HEK293 (cell line): ENCODE data around the gene HPD.

Experiments
- BCL11B ChIP-seq: fragments of 450-650 bp; formaldehyde crosslinking; IDR thresholded peaks from 2 replicates; pipeline ENCODE4 v1.5.1; 2016; ENCODE audit warnings: low read depth, missing biosample characterization, missing genetic modification characterization
- EGR2 ChIP-seq: fragments of 450-650 bp; formaldehyde crosslinking; IDR thresholded peaks from 2 replicates; pipeline ENCODE4 v1.5.1; 2016; ENCODE audit warnings: low read depth, missing biosample characterization, missing genetic modification characterization
- FEZF1 ChIP-seq: fragments of 450-650 bp; formaldehyde crosslinking; IDR thresholded peaks from 2 replicates; pipeline ENCODE4 v1.5.1; 2016; ENCODE audit warnings: missing biosample characterization, missing genetic modification characterization
- IKZF3 ChIP-seq: fragments of 450-650 bp; IDR thresholded peaks from 2 replicates; pipeline ENCODE4 v1.5.0; 2018; ENCODE audit warnings: missing biosample characterization, mild to moderate bottlenecking, missing genetic modification characterization, moderate library complexity
- KLF16 ChIP-seq: fragments of 450-650 bp; formaldehyde crosslinking; IDR thresholded peaks from 2 replicates; pipeline ENCODE4 v1.5.1; 2017; ENCODE audit warnings: missing biosample characterization, missing genetic modification characterization
- MYNN ChIP-seq: fragments of 450-650 bp; formaldehyde crosslinking; IDR thresholded peaks from 2 replicates; pipeline ENCODE4 v1.5.1; 2016; ENCODE audit warnings: missing biosample characterization, missing genetic modification characterization, borderline replicate concordance
- OSR2 ChIP-seq: fragments of 450-650 bp; formaldehyde crosslinking; IDR thresholded peaks from 2 replicates; pipeline ENCODE4 v1.5.1; 2016; ENCODE audit warnings: missing biosample characterization, missing genetic modification characterization
- PRDM1 ChIP-seq: fragments of 450-650 bp; formaldehyde crosslinking; IDR thresholded peaks from 2 replicates; pipeline ENCODE4; 2016; ENCODE audit warnings: missing biosample characterization, missing genetic modification characterization
- SP3 ChIP-seq: fragments of 450-650 bp; formaldehyde crosslinking; IDR thresholded peaks from 2 replicates; pipeline ENCODE4 v1.5.1; 2016; ENCODE audit warnings: missing biosample characterization, missing genetic modification characterization
- SP7 ChIP-seq: fragments of 450-650 bp; formaldehyde crosslinking; IDR thresholded peaks from 2 replicates; pipeline ENCODE4 v1.5.1; 2016; ENCODE audit warnings: missing biosample characterization, missing genetic modification characterization
- YY1 ChIP-seq: fragments of 450-650 bp; formaldehyde crosslinking; IDR thresholded peaks from 2 replicates; pipeline ENCODE4 v1.5.1; 2018; ENCODE audit warnings: missing biosample characterization, missing genetic modification characterization
- ZBTB20 ChIP-seq: fragments of 450-650 bp; formaldehyde crosslinking; IDR thresholded peaks from 2 replicates; pipeline ENCODE4 v1.5.1; 2016; ENCODE audit warnings: missing biosample characterization, missing genetic modification characterization
- ZBTB48 ChIP-seq: fragments of 450-650 bp; formaldehyde crosslinking; IDR thresholded peaks from 2 replicates; pipeline ENCODE4 v1.5.1; 2016; ENCODE audit warnings: missing biosample characterization, missing genetic modification characterization
- ZBTB8A ChIP-seq: fragments of 450-650 bp; formaldehyde crosslinking; IDR thresholded peaks from 2 replicates; pipeline ENCODE4 v1.5.1; 2016; ENCODE audit warnings: missing biosample characterization, missing genetic modification characterization
- ZNF112 ChIP-seq: fragments of 450-650 bp; formaldehyde crosslinking; IDR thresholded peaks from 2 replicates; pipeline ENCODE4 v1.5.0; 2017; ENCODE audit warnings: missing biosample characterization, missing genetic modification characterization
- ZNF121 ChIP-seq: fragments of 450-650 bp; formaldehyde crosslinking; IDR thresholded peaks from 2 replicates; pipeline ENCODE4 v1.5.1; 2016; ENCODE audit warnings: missing biosample characterization, missing genetic modification characterization
- ZNF133 ChIP-seq: fragments of 450-650 bp; formaldehyde crosslinking; IDR thresholded peaks from 2 replicates; pipeline ENCODE4 v1.5.1; 2016; ENCODE audit warnings: missing biosample characterization, missing genetic modification characterization
- ZNF211 ChIP-seq: fragments of 450-650 bp; formaldehyde crosslinking; IDR thresholded peaks from 2 replicates; pipeline ENCODE4 v1.5.1; 2016; ENCODE audit warnings: low read depth, missing biosample characterization, missing genetic modification characterization
- ZNF214 ChIP-seq: fragments of 450-650 bp; formaldehyde crosslinking; IDR thresholded peaks from 2 replicates; pipeline ENCODE4 v1.5.1; 2017; ENCODE audit warnings: missing biosample characterization, mild to moderate bottlenecking, missing genetic modification characterization, borderline replicate concordance
- ZNF239 ChIP-seq: fragments of 450-650 bp; formaldehyde crosslinking; IDR thresholded peaks from 2 replicates; pipeline ENCODE4 v1.5.1; 2016; ENCODE audit warnings: missing biosample characterization, missing genetic modification characterization
- ZNF311 ChIP-seq: fragments of 450-650 bp; formaldehyde crosslinking; IDR thresholded peaks from 2 replicates; pipeline ENCODE4 v1.5.1; 2017; ENCODE audit warnings: missing biosample characterization, missing genetic modification characterization, borderline replicate concordance
- ZNF324 ChIP-seq: fragments of 450-650 bp; formaldehyde crosslinking; IDR thresholded peaks from 2 replicates; pipeline ENCODE4 v1.5.1; 2016; ENCODE audit warnings: missing biosample characterization, missing genetic modification characterization
- ZNF341 ChIP-seq: fragments of 450-650 bp; formaldehyde crosslinking; IDR thresholded peaks from 2 replicates; pipeline ENCODE4; 2016; ENCODE audit warnings: low read depth, missing biosample characterization, missing genetic modification characterization
- ZNF366 ChIP-seq: fragments of 450-650 bp; formaldehyde crosslinking; conservative IDR thresholded peaks from 2 replicates; pipeline ENCODE4 v1.5.1; 2016; ENCODE audit warnings: missing biosample characterization, missing genetic modification characterization
- ZNF423 ChIP-seq: fragments of 450-650 bp; formaldehyde crosslinking; IDR thresholded peaks from 2 replicates; pipeline ENCODE4 v1.5.1; 2016; ENCODE audit warnings: missing biosample characterization, missing genetic modification characterization
- ZNF530 ChIP-seq: fragments of 450-650 bp; formaldehyde crosslinking; IDR thresholded peaks from 2 replicates; pipeline ENCODE4 v1.5.1; 2016; ENCODE audit warnings: low read depth, missing biosample characterization, missing genetic modification characterization
- ZNF560 ChIP-seq: fragments of 450-650 bp; formaldehyde crosslinking; IDR thresholded peaks from 2 replicates; pipeline ENCODE4 v1.5.1; 2017; ENCODE audit warnings: missing biosample characterization, missing genetic modification characterization, borderline replicate concordance
- ZNF677 ChIP-seq: fragments of 450-650 bp; IDR thresholded peaks from 2 replicates; pipeline ENCODE4 v1.5.0; 2018; ENCODE audit warnings: missing biosample characterization, mild to moderate bottlenecking, missing genetic modification characterization, moderate library complexity
- ZNF704 ChIP-seq: fragments of 450-650 bp; formaldehyde crosslinking; IDR thresholded peaks from 2 replicates; pipeline ENCODE4 v1.5.1; 2016; ENCODE audit warnings: missing biosample characterization, missing genetic modification characterization
- ZNF792 ChIP-seq: fragments of 450-650 bp; formaldehyde crosslinking; IDR thresholded peaks from 2 replicates; pipeline ENCODE4 v1.5.1; 2016; ENCODE audit warnings: missing biosample characterization, missing genetic modification characterization
- ZNF837 ChIP-seq: fragments of 450-650 bp; formaldehyde crosslinking; IDR thresholded peaks from 2 replicates; pipeline ENCODE4 v1.5.1; 2016; ENCODE audit warnings: missing biosample characterization, missing genetic modification characterization
- ZSCAN16 ChIP-seq: fragments of 450-650 bp; formaldehyde crosslinking; IDR thresholded peaks from 2 replicates; pipeline ENCODE4 v1.5.1; 2016; ENCODE audit warnings: missing biosample characterization, missing genetic modification characterization
- ZXDB ChIP-seq: fragments of 450-650 bp; formaldehyde crosslinking; IDR thresholded peaks from 2 replicates; pipeline ENCODE4 v1.5.1; 2016; ENCODE audit warnings: missing biosample characterization, missing genetic modification characterization
- TF ChIP-seq, protein P1 (sequence below): fragments of 450-650 bp; formaldehyde crosslinking; IDR thresholded peaks from 2 replicates; pipeline ENCODE4 v1.5.1; 2016; ENCODE audit warnings: missing biosample characterization, missing genetic modification characterization
- TF ChIP-seq, protein P2 (sequence below): fragments of 450-650 bp; formaldehyde crosslinking; IDR thresholded peaks from 2 replicates; pipeline ENCODE4 v1.5.1; 2016; ENCODE audit warnings: missing biosample characterization, missing genetic modification characterization
- TF ChIP-seq, protein P3 (sequence below): fragments of 450-650 bp; formaldehyde crosslinking; optimal IDR thresholded peaks from 2 replicates; pipeline ENCODE3; 2016; ENCODE audit warnings: missing biosample characterization, mild to moderate bottlenecking, missing genetic modification characterization

The HPD gene

GRCh38 chr12:121805171-121806008 is 53.3 kb downstream of the HPD start (continued):
- TF ChIP-seq SP7 (tag by site-specific recombination): peak; percentile 25; the same call in 1 of the 2 replicates
- no peak for TF ChIP-seq SP3
- no peak for TF ChIP-seq ZNF530 (tag by site-specific recombination)
- no peak for TF ChIP-seq ZSCAN16 (tag by site-specific recombination)
- TF ChIP-seq, protein P1, sequence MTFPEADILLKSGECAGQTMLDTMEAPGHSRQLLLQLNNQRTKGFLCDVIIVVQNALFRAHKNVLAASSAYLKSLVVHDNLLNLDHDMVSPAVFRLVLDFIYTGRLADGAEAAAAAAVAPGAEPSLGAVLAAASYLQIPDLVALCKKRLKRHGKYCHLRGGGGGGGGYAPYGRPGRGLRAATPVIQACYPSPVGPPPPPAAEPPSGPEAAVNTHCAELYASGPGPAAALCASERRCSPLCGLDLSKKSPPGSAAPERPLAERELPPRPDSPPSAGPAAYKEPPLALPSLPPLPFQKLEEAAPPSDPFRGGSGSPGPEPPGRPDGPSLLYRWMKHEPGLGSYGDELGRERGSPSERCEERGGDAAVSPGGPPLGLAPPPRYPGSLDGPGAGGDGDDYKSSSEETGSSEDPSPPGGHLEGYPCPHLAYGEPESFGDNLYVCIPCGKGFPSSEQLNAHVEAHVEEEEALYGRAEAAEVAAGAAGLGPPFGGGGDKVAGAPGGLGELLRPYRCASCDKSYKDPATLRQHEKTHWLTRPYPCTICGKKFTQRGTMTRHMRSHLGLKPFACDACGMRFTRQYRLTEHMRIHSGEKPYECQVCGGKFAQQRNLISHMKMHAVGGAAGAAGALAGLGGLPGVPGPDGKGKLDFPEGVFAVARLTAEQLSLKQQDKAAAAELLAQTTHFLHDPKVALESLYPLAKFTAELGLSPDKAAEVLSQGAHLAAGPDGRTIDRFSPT (tag by site-specific recombination): no peak
- peak; percentile 83 for TF ChIP-seq PRDM1 (tag by site-specific recombination)
- no peak for TF ChIP-seq ZNF211
- TF ChIP-seq ZXDB (tag by site-specific recombination): no peak; the same call in 1 of the 2 replicates
- peak; percentile 82; the same call in 1 of the 2 replicates for TF ChIP-seq BCL11B
- TF ChIP-seq, protein P2, sequence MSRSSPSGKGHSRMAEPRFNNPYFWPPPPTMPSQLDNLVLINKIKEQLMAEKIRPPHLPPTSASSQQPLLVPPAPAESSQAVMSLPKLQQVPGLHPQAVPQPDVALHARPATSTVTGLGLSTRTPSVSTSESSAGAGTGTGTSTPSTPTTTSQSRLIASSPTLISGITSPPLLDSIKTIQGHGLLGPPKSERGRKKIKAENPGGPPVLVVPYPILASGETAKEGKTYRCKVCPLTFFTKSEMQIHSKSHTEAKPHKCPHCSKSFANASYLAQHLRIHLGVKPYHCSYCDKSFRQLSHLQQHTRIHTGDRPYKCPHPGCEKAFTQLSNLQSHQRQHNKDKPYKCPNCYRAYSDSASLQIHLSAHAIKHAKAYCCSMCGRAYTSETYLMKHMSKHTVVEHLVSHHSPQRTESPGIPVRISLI (tag by site-specific recombination): peak; percentile 97
- TF ChIP-seq ZNF837 (tag by site-specific recombination): 0 out of 2 replicates have a peak, but pooled peaks have one; percentile 73
- TF ChIP-seq ZBTB20 (tag by site-specific recombination): peak; percentile 47; the same call in 1 of the 2 replicates
- TF ChIP-seq ZNF311 (tag by site-specific recombination): no peak
- no peak for TF ChIP-seq ZNF324 (tag by site-specific recombination)
- TF ChIP-seq ZNF121 (tag by site-specific recombination): 0 out of 2 replicates have a peak, but pooled peaks have one; percentile 15
- TF ChIP-seq ZNF133 (tag by site-specific recombination): no peak
- no peak for TF ChIP-seq MYNN
- TF ChIP-seq ZBTB8A (tag by site-specific recombination): peak; percentile 41
- no peak for TF ChIP-seq ZNF560 (tag by site-specific recombination)
- TF ChIP-seq ZNF341: peak; percentile 46; the same call in 1 of the 2 replicates
- TF ChIP-seq ZNF704 (tag by site-specific recombination): no peak
- TF ChIP-seq KLF16 (tag by site-specific recombination): peak; percentile 35; the same call in 1 of the 2 replicates
- TF ChIP-seq OSR2 (tag by site-specific recombination): peak; percentile 62
- peak; percentile 69; the same call in 1 of the 2 replicates for TF ChIP-seq ZNF366 (tag by site-specific recombination)
- peak; percentile 58; the same call in 1 of the 2 replicates for TF ChIP-seq IKZF3 (tag by site-specific recombination)
- TF ChIP-seq ZNF112 (tag by site-specific recombination): no peak
- TF ChIP-seq EGR2 (tag by site-specific recombination): no peak
- TF ChIP-seq ZNF423 (tag by site-specific recombination): 0 out of 2 replicates have a peak, but pooled peaks have one; percentile 10
- TF ChIP-seq ZNF792 (tag by site-specific recombination): no peak
- no peak for TF ChIP-seq ZNF677 (tag by site-specific recombination)
- no peak for TF ChIP-seq ZNF214
- no peak for TF ChIP-seq YY1
- TF ChIP-seq ZBTB48: no peak
- TF ChIP-seq FEZF1 (tag by site-specific recombination): no peak
- TF ChIP-seq, protein P3, sequence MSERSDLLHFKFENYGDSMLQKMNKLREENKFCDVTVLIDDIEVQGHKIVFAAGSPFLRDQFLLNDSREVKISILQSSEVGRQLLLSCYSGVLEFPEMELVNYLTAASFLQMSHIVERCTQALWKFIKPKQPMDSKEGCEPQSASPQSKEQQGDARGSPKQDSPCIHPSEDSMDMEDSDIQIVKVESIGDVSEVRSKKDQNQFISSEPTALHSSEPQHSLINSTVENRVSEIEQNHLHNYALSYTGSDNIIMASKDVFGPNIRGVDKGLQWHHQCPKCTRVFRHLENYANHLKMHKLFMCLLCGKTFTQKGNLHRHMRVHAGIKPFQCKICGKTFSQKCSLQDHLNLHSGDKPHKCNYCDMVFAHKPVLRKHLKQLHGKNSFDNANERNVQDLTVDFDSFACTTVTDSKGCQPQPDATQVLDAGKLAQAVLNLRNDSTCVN: no peak
- TF ChIP-seq ZNF239 (tag by site-specific recombination): no peak
